GM21526 (cell line): ENCODE results near the gene NAT8L.
"Not testable (repeated sequence)": the region's sequence is repeated elsewhere in the genome, so short reads cannot be mapped to it uniquely, and the experiment has no call there.

Source experiments
- ATAC-seq: cut with Tn5 transposase; IDR thresholded peaks from one replicate; pipeline ENCODE4 v1.9.1; 2021; ENCODE audit warnings: moderate library complexity; ENCODE audit not compliant: unreplicated experiment, low FRiP score

NAT8L gene

GRCh38 chr4:2059046-2059725 lies at the start of gene NAT8L:
NAT8L (plus strand) TSS chr4:2059327; CDS start chr4:2059512, 185 bp downstream.
- ATAC-seq = no peak

GRCh38 chr4:2009651-2010233 lies 49.4 kb upstream of the NAT8L start:
- ATAC-seq = no peak

GRCh38 chr4:2011583-2011982 lies 47.5 kb upstream of the NAT8L start:
- ATAC-seq = no peak

GRCh38 chr4:2015008-2015407 lies 44.1 kb upstream of the NAT8L start:
- ATAC-seq = no peak

- not testable (repeated sequence) for ATAC-seq
Measured at GRCh38 chr4:2021358-2022018, 37.6 kb upstream of the NAT8L start.

GRCh38 chr4:2024683-2025082 lies 34.4 kb upstream of the NAT8L start:
- no peak for ATAC-seq

- no peak for ATAC-seq
Measured at GRCh38 chr4:2025817-2026216, 33.3 kb upstream of the NAT8L start.

GRCh38 chr4:2027120-2027519 lies 32.0 kb upstream of the NAT8L start:
- ATAC-seq = not testable (repeated sequence)

- ATAC-seq = not testable (repeated sequence)
Measured at GRCh38 chr4:2031161-2031560, 28.0 kb upstream of the NAT8L start.

GRCh38 chr4:2036327-2036726 lies 22.8 kb upstream of the NAT8L start:
- ATAC-seq = no peak

- ATAC-seq = no peak
Measured at GRCh38 chr4:2036866-2037265, 22.3 kb upstream of the NAT8L start.

- no peak for ATAC-seq
Measured at GRCh38 chr4:2040391-2041238, 18.5 kb upstream of the NAT8L start.

- ATAC-seq = peak; percentile 69
Measured at GRCh38 chr4:2041239-2042130, 17.6 kb upstream of the NAT8L start.

GRCh38 chr4:2042204-2042946 lies 16.8 kb upstream of the NAT8L start:
- no peak for ATAC-seq

GRCh38 chr4:2042947-2043395 lies 16.2 kb upstream of the NAT8L start:
- ATAC-seq = no peak

- ATAC-seq = no peak
Measured at GRCh38 chr4:2043396-2044118, 15.6 kb upstream of the NAT8L start.

GRCh38 chr4:2044119-2044485 lies 15.0 kb upstream of the NAT8L start:
- ATAC-seq = no peak
